Measurements from ENCODE around the gene NEGR1. TPM values are rescaled to one million over a fixed set of nuclear protein-coding genes. Genes with fewer than 3 reads are reported as not detected.

Gene NEGR1
- total and polyA plus RNA-seq, 2 experiments from 2014 or later, result 1.0 to 2.8 TPM

- TF ChIP-seq EZH2phosphoT487 (IDR thresholded peaks at IDR 0.05; ENCODE audit: low read depth, severe bottlenecking, unreplicated experiment) (no peak), EZH2 (IDR thresholded peaks at IDR 0.05; ENCODE audit: borderline replicate concordance) (no peak), CTCF (IDR thresholded peaks at IDR 0.05; ENCODE audit: poor library complexity) (no peak)
- Histone ChIP-seq H2AFZ (no peak overlapping the region), H3K4me3 (no peak overlapping the region), H3K4me2 (no peak overlapping the region), H3K36me3 (replicated peaks; ENCODE audit: insufficient read depth, low read depth) (no peaks in the 10 kb centered on the region), H4K20me1 (ENCODE audit: insufficient read depth, poor library complexity, severe bottlenecking) (no peaks in the 10 kb centered on the region), H3K4me1 (ENCODE audit: insufficient read depth) (no peaks in the 10 kb centered on the region), H3K9me3 (ENCODE audit: low read depth) (no peaks in the 10 kb centered on the region), H3K27ac (no peak overlapping the region), H3K9me2 (replicated peaks; ENCODE audit: insufficient read depth) (no peaks in the 10 kb centered on the region), H3K27me3 (no peaks in the 10 kb centered on the region), H3K79me2 (no peaks in the 10 kb centered on the region)
- no peak for DNase-seq (ENCODE audit: low spot score)
Measured at GRCh38 chr1:71435951-71436350, 846.4 kb downstream of the NEGR1 start.

GRCh38 chr1:71434240-71434639, 848.1 kb downstream of the NEGR1 start:
- TF ChIP-seq EZH2 (IDR thresholded peaks at IDR 0.05; ENCODE audit: borderline replicate concordance), result no peak
- TF ChIP-seq CTCF (IDR thresholded peaks at IDR 0.05; ENCODE audit: poor library complexity), result no peak
- Histone ChIP-seq H3K27ac (no peak overlapping the region), H3K9me2 (replicated peaks; ENCODE audit: insufficient read depth) (no peaks in the 10 kb centered on the region), H4K20me1 (ENCODE audit: insufficient read depth, poor library complexity, severe bottlenecking) (no peaks in the 10 kb centered on the region), H3K9me3 (ENCODE audit: low read depth) (no peaks in the 10 kb centered on the region), H3K36me3 (replicated peaks; ENCODE audit: insufficient read depth, low read depth) (no peaks in the 10 kb centered on the region), H3K4me2 (no peak overlapping the region), H3K4me1 (ENCODE audit: insufficient read depth) (no peaks in the 10 kb centered on the region), H3K27me3 (no peaks in the 10 kb centered on the region), H2AFZ (no peak overlapping the region), H3K4me3 (no peak overlapping the region), H3K79me2 (no peaks in the 10 kb centered on the region)
- no peak for DNase-seq (ENCODE audit: low spot score)
- WGBS (ENCODE audit: low lambda C conversion rate, missing lambda C conversion rate), result 89% methylated on average over 1 of the region's 1 CpG

- Histone ChIP-seq H3K4me1 (ENCODE audit: insufficient read depth) (no peaks in the 10 kb centered on the region), H3K9me2 (replicated peaks; ENCODE audit: insufficient read depth) (no peaks in the 10 kb centered on the region), H4K20me1 (ENCODE audit: insufficient read depth, poor library complexity, severe bottlenecking) (no peaks in the 10 kb centered on the region), H3K4me3 (no peak overlapping the region), H3K4me2 (no peak overlapping the region), H2AFZ (no peak overlapping the region), H3K27ac (no peak overlapping the region), H3K9me3 (ENCODE audit: low read depth) (no peaks in the 10 kb centered on the region), H3K36me3 (replicated peaks; ENCODE audit: insufficient read depth, low read depth) (no peaks in the 10 kb centered on the region), H3K27me3 (no peaks in the 10 kb centered on the region), H3K79me2 (no peaks in the 10 kb centered on the region)
- TF ChIP-seq EZH2 (IDR thresholded peaks at IDR 0.05; ENCODE audit: borderline replicate concordance) (no peak), CTCF (IDR thresholded peaks at IDR 0.05; ENCODE audit: poor library complexity) (no peak), EZH2phosphoT487 (IDR thresholded peaks at IDR 0.05; ENCODE audit: low read depth, severe bottlenecking, unreplicated experiment) (no peak)
- WGBS (ENCODE audit: low lambda C conversion rate, missing lambda C conversion rate), result 73% methylated on average over 1 of the region's 1 CpG
- DNase-seq (ENCODE audit: low spot score), result no peak
Measured at GRCh38 chr1:71428029-71428428, 854.3 kb downstream of the NEGR1 start.

GRCh38 chr1:71427066-71427465, 855.3 kb downstream of the NEGR1 start:
- Histone ChIP-seq H3K36me3 (replicated peaks; ENCODE audit: insufficient read depth, low read depth) (no peaks in the 10 kb centered on the region), H3K27ac (no peak overlapping the region), H3K4me2 (no peak overlapping the region), H3K4me1 (ENCODE audit: insufficient read depth) (no peaks in the 10 kb centered on the region), H3K27me3 (no peaks in the 10 kb centered on the region), H3K9me2 (replicated peaks; ENCODE audit: insufficient read depth) (no peaks in the 10 kb centered on the region), H2AFZ (no peak overlapping the region), H3K9me3 (ENCODE audit: low read depth) (no peaks in the 10 kb centered on the region), H3K4me3 (no peak overlapping the region), H3K79me2 (no peaks in the 10 kb centered on the region), H4K20me1 (ENCODE audit: insufficient read depth, poor library complexity, severe bottlenecking) (no peaks in the 10 kb centered on the region)
- TF ChIP-seq EZH2 (IDR thresholded peaks at IDR 0.05; ENCODE audit: borderline replicate concordance), result no peak
- no peak for TF ChIP-seq CTCF (IDR thresholded peaks at IDR 0.05; ENCODE audit: poor library complexity)
- no peak for TF ChIP-seq EZH2phosphoT487 (IDR thresholded peaks at IDR 0.05; ENCODE audit: low read depth, severe bottlenecking, unreplicated experiment)
- WGBS (ENCODE audit: low lambda C conversion rate, missing lambda C conversion rate), result 91% methylated on average over 3 of the region's 3 CpGs
- DNase-seq (ENCODE audit: low spot score), result no peak

Data from hepatocyte (in vitro differentiated cells).